GM18502 (cell line): ENCODE measurements around the gene ALX1.

Experiments
- ATAC-seq: cut with Tn5 transposase; IDR thresholded peaks from one replicate; pipeline ENCODE4 v1.9.1; 2021; ENCODE audit warnings: mild to moderate bottlenecking; ENCODE audit not compliant: unreplicated experiment, poor library complexity

The ALX1 gene

DNA sequence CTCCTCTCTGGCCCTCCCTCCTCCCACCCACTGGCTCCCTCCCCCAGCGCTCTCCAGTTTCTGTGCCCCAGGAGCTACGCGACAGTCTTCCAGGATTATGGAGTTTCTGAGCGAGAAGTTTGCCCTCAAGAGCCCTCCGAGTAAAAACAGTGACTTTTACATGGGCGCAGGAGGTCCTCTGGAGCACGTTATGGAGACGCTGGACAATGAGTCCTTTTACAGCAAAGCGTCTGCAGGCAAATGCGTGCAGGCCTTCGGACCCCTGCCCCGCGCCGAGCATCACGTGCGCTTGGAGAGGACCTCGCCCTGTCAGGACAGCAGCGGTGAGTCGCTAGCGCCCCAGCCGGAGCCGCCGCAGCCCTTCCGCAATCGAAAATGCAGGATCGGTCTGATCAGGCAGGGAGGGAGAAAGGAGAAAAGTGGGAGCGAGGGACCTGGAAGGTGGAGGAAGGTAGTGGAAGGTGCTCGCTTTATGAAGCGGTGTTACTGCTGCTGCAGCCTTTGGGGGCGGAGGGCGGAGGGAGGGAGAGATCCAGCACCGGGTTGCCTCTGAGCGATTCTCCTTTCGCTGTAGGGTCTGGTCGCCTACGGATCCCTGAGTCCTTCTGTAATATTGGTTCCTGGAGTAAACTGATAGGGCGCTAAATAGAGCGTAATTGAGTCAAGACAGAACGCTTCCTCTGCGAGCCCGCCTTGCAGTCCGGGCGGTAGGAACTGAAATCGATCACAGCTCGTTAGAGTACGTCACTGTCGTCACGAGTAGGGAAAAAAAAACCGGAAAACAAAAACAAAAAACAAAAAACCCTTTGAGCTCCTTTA, at the start of gene ALX1:
TSS of gene ALX1 (plus strand) at position 56 of the 819 bp plus-strand sequence. CDS start at position 98, 42 bp downstream.
- peak; percentile 69 for ATAC-seq

DNA sequence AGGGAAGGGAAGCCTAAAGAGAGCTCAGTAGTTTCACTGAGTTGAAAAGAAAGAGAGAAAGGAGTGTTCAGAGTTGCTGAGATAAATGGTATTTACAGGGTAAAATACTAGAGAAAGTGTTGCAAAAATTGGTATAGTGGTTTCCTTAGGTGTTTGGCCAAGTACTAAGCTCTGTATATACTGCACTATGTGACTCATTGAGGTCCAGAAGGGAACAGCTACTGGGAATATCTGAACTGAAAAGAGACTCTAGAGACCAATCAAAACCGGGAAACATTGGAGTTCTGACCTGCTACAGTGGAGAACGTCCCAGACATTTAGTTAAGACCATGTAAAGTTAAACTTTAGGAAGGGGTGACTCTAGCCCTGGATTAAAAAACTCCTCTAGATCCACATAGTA, 42.7 kb upstream of the ALX1 start:
- no peak for ATAC-seq

GRCh38 chr12:85244561-85244960, 35.5 kb upstream of the ALX1 start:
- ATAC-seq: no peak

DNA sequence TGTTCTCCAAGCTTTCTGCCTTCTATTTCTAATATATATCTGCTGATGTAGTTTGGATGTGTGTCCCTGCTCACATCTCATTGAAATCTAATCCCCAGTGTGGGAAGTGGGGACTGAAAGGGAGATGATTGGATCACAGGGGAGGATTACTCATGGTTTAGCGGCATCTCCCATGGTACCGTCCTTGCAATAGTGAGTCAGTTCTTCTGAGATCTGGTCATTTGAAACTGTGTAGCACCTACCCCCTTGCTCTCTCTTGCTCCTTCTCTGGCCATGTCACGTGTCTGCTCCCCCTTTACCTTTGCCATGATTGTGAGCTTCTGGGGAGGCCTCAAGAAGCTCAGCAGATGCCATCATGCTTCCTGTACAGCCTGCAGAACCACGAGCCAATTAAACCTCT, 26.2 kb upstream of the ALX1 start:
- no peak for ATAC-seq

DNA sequence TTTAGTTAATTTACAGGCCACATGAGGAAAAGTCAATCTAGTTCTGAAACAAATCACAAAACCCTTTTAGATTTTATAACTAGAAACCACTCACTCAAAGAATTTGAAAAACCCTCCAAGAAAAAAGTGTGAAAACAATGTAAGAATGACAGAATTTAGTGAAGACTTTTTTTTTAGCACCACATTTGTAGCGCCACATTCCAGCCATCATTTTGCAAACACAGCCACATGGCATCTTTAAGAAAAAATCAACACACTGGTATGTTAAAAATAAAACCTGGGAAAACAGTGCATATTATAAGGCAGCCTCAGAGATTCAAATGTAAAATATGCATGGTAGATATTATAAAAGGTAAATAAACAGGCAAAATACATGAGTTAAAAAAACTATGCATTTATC, 22.3 kb upstream of the ALX1 start:
- no peak for ATAC-seq

- no peak for ATAC-seq
Observed at GRCh38 chr12:85260447-85260846, 19.6 kb upstream of the ALX1 start.

- ATAC-seq: no peak
Observed at GRCh38 chr12:85260896-85261295, 19.1 kb upstream of the ALX1 start.

DNA sequence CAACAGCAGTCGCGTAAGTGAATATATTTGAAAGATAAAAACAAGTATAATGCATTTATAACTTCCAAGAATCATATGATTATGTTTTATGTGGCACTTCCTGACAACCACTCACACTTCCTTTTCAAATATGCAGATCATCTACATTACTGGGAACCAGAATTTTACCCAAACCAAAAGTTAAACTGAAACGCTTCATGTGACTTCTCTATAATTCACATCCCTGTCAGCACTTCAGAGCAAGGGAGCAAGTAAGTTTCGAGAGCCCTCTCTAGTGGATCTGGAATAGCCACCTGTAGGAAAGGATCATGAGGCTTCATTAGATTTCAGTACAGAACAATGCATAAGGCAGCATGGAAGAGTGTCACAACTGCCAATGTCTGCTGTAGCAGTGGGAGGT, 13.7 kb upstream of the ALX1 start:
- no peak for ATAC-seq

DNA sequence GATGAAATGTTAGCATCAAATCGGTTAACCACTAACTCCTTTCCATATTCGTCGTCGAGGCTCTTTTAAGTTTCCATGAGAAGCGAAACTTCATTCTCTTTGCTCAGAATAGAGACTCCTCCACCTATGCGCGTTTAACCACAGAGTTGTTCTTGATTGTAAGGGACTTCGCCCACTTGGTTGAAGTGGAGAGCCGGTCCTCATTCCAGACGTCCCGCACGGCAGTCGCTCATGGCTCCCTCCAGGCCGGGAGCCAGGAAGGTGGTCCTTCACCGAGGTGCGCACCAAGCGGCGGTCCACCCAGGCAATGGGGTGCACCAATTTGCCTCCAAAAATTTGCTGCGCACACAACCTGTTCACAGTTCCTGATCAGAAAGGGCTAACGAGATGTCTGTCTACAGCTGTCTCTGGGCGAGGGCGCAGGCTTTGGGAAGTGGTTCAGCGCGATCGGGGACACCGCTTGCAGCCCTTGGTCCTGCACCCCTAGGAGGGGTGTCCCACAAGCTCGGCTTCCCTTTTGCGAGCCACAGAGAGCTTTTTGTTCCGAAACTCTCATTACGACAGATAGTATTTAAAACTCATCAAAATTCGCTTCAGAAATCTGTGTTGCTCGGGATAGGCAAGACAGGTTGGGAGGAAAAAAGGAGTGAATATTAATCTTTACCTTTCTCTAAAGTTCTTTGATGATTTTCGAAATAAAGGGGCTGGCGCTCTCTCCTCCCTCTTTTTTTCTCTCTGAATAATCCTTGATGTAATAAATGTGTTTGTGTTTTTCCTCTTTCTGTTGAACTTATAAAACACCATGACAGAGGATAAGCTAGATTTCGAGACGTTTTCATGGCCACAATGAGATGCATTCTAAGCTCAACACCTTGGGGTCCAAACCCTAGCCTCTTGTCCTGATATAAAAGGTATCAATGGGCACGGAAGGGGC, 6.4 kb upstream of the ALX1 start:
- ATAC-seq: peak; percentile 75

- ATAC-seq: no peak
Observed at GRCh38 chr12:85274315-85274651, 5.7 kb upstream of the ALX1 start.

DNA sequence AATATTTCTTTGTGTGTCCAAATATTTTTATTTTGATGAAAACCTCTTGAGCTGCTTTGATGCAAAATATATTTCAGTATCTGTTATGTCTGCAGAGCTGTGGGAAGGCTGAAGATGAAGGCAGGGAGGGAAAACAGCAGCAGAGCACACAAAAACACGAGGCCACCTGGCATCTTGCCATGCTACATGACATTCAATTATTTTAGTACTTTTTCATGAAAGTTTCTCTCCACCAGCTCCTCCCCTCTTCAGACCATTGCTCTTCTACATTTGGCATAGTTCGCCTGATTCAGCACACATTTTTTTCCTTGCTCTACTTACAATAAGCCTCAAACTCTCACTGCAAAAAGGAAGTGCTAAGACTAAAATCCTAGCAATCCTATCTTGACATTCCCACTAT, 4.6 kb upstream of the ALX1 start:
- no peak for ATAC-seq

GRCh38 chr12:85277191-85277590, 2.8 kb upstream of the ALX1 start:
- no peak for ATAC-seq

- no peak for ATAC-seq
Observed at GRCh38 chr12:85277900-85278597, 2.0 kb upstream of the ALX1 start.

GRCh38 chr12:85278598-85279448, 1.2 kb upstream of the ALX1 start:
- ATAC-seq: no peak

DNA sequence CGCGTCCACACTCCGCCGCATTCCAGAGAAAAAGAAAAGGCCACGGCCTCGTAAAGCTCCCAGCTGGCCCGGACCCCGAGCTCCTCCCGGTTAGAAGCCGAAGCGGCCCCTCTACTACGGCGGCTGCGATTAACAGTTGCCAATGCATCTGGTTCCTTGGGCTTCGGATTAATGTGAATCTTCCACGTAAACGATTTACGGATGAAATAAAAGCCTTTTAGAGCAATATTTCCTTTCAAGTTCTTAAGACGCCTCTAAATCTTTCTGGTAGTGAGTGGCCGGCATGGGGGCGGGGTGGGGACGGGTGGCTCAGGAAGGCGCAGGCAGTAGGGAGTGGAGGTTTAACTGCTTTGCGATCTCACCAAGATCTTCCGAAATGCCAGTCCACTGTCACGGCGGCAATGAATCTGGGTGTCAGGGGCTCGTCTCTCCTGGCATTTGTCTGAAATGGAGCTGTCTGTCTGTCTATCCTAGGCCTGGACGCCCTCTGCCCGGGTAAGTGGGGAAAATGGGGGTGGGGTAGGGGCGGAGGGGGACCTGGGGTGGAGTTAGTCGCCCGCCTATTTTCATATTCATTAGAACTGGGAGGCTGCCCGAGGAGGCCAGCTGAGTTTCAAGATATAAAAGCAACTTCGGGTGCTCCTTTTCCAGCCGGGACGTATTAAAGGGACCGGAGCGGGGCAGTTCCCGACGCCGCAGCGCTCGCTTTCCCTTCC, 413 bp upstream of the ALX1 start:
- ATAC-seq: no peak

GRCh38 chr12:85280984-85281630, 1.1 kb downstream of the ALX1 start:
- ATAC-seq: no peak

GRCh38 chr12:85281636-85282312, 1.8 kb downstream of the ALX1 start:
- no peak for ATAC-seq

DNA sequence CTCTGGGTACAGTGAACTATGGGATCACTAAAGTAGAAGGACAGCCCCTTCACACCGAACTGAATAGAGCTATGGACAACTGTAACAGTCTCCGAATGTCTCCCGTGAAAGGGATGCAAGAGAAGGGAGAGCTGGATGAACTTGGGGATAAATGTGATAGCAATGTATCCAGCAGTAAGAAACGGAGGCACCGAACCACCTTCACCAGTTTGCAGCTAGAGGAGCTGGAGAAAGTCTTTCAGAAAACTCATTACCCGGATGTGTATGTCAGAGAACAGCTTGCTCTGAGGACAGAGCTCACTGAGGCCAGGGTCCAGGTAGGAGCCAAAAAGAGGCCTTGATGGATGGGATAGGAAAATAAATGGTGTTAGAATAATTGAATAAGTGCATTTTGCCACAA, 3.5 kb downstream of the ALX1 start:
- ATAC-seq: no peak
